Coronary artery (tissue), 2 donors: Measurements from ENCODE around the gene MID1.

Experiments used
- DNase-seq: peaks from one replicate; pipeline ENCODE4 v3.0.0-alpha.2; 2017; ENCODE audit warnings: low spot score
- H3K27ac ChIP-seq, 2 donors: fragments of 200-600 bp; sonication (generic); one replicate each; pipeline ENCODE4 v1.5.1; 2016 to 2019
- H3K4me3 ChIP-seq: fragments of 200-600 bp; sonication (generic); 2 replicates; pipeline ENCODE4 v1.5.1; 2016; ENCODE audit warnings: mild to moderate bottlenecking, moderate library complexity
- CTCF ChIP-seq: fragments of 200-600 bp; sonication (generic); IDR thresholded peaks from one replicate; pipeline ENCODE4 v1.5.1; 2019; ENCODE audit warnings: antibody characterized with exemption

MID1 gene, protein sequence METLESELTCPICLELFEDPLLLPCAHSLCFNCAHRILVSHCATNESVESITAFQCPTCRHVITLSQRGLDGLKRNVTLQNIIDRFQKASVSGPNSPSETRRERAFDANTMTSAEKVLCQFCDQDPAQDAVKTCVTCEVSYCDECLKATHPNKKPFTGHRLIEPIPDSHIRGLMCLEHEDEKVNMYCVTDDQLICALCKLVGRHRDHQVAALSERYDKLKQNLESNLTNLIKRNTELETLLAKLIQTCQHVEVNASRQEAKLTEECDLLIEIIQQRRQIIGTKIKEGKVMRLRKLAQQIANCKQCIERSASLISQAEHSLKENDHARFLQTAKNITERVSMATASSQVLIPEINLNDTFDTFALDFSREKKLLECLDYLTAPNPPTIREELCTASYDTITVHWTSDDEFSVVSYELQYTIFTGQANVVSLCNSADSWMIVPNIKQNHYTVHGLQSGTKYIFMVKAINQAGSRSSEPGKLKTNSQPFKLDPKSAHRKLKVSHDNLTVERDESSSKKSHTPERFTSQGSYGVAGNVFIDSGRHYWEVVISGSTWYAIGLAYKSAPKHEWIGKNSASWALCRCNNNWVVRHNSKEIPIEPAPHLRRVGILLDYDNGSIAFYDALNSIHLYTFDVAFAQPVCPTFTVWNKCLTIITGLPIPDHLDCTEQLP

DNA sequence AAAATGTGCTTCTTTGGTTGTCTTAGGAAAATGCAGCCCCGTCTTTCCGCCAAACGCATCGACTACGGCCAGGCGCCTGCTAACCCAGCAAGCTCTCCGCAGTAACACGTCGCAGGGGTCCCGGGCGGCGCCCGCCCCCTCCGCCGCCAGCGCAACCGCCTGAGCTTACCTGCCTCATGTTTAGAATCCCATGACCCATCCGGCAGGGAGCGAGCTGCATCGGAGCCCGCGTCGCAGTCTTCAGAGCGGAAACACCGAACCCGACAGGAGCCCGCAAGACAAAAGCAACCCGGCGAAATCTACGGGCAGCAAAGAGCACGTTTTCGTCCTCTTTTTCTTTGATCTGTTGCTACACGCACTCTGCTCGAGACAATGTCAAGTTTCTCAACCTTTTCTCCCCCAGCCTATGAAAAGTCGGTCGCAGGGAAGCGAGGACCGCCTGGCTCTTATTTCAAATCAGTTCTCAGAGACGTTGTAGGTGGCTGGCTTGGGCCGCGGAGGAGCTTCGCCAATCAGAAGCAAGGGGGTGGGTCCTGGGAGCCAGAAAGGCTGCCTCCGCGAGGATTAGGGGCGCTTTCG, at the start of gene MID1:
Gene MID1, minus strand, starts transcription at position 465 of the 579 bp plus-strand sequence. CDS start 53,038 bp downstream, outside the sequence.
- no peak for TF ChIP-seq CTCF
- peak; percentile 76 for DNase-seq
- Histone ChIP-seq H3K4me3 (peak within 1 kb of the TSS; percentile 75), H3K27ac (peak within 1 kb of the TSS in 1 of 2 donors; percentile 70)

GRCh38 chrX:10667143-10667542, 46.8 kb upstream of the MID1 start:
- no peak overlapping the region for H3K27ac ChIP-seq
- no peak overlapping the region for H3K4me3 ChIP-seq
- no peak for DNase-seq
- TF ChIP-seq CTCF, result no peak

DNA sequence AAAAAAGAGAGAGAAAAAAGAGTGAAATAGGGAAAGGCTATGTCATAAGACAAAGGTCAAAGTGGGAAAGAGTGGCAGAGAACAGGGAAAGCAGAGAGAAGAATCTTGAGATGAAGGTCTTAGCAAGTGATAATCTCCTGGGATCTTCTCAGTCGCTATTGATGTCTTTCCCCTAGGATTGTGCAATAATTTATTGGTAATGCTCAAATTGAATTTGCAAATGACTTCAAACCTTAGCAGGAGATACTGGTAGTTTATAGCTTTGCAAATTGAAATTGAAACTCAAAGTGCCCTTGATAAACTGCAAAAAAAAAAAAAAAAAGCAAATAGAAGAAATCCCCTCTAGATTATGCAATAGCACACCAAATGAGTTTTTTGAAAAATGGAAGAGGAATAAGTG, 45.7 kb upstream of the MID1 start:
- no peak overlapping the region for H3K27ac ChIP-seq
- no peak for TF ChIP-seq CTCF
- DNase-seq, result no peak

DNA sequence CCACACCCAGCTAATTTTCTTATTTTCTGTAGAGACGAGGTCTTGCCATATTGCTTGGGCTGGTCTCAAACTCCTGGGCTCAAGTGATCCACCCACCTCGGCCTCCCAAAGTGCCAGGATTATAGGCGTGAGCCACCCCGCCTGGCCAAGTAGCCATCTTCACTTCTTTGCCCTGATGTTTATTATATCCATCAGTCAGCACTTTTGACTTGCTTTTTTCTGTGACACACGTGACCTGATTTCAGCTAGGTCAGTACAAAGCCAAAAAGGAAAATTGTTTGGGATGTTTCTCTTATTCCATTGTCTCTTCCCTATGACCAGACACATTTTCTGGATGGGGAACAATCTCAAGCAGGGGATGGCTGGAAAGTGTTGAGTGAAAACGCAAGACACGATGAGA, 45.3 kb upstream of the MID1 start:
- TF ChIP-seq CTCF, result no peak
- no peak overlapping the region for H3K27ac ChIP-seq
- no peak overlapping the region for H3K4me3 ChIP-seq
- no peak for DNase-seq

More for the DNA sequence above, 45.7 kb upstream of the MID1 start:
- no peak overlapping the region for H3K4me3 ChIP-seq

- no peak for DNase-seq
- no peak overlapping the region for H3K27ac ChIP-seq
- H3K4me3 ChIP-seq, result no peak overlapping the region
- no peak for TF ChIP-seq CTCF
Observed at GRCh38 chrX:10660171-10660570, 39.8 kb upstream of the MID1 start.

GRCh38 chrX:10656214-10656613, 35.8 kb upstream of the MID1 start:
- TF ChIP-seq CTCF, result no peak
- no peak for DNase-seq
- Histone ChIP-seq H3K4me3 (no peak overlapping the region), H3K27ac (no peak overlapping the region)
